GM12878 (cell line): Measurements from ENCODE around the gene HCN4. TPM values are rescaled to one million over a fixed set of nuclear protein-coding genes. Genes with fewer than 3 reads are reported as not detected.

Source experiments
- ATAC-seq: fragments of 200-7000 bp; cut with Tn5 transposase; 3 replicates; pipeline ENCODE4 v1.9.1; 2020; ENCODE audit warnings: mild to moderate bottlenecking, moderate library complexity
- BruUV-seq: library from RNA; stranded (reverse); fragments of 400-500 nt; replicated peaks from 2 replicates; lab custom pipeline; 2021; lab: Mats Ljungman, UMichigan
- CTCF ChIA-PET: fragments of 300-600 bp; sonication (Branson Sonifier 250); formaldehyde crosslinking; extraction: SDS; loops from one replicate; lab custom pipeline; 2021; ENCODE audit warnings: inconsistent platforms; lab: Yijun Ruan, JAX
- POLR2A ChIA-PET: fragments of 350-600 bp; formaldehyde crosslinking; extraction: SDS; loops from one replicate; lab custom pipeline; 2021; ENCODE audit warnings: inconsistent platforms; lab: Charles Lee
- RAD21 ChIA-PET: fragments of 300-600 bp; sonication (Branson Sonifier 250); formaldehyde crosslinking; loops from one replicate; lab custom pipeline; 2023; ENCODE audit warnings: antibody characterized with exemption; ENCODE audit not compliant: unreplicated experiment; lab: Charles Lee
- SMC1A ChIA-PET: fragments of 300-600 bp; sonication (Branson Sonifier 250); formaldehyde crosslinking; loops from one replicate; lab custom pipeline; 2023; ENCODE audit not compliant: unreplicated experiment, uncharacterized antibody; lab: Charles Lee
- DNase-seq: peaks from one replicate; pipeline ENCODE4 v3.0.0-alpha.2; 2011; ENCODE audit warnings: low read depth, low spot score
- FAIRE-seq: peaks from 3 replicates; lab custom pipeline; 2011; peaks lifted over from hg19 to GRCh38; lab: Jason Lieb, UNC
- H2AFZ ChIP-seq: 2 replicates; pipeline ENCODE4 v1.6.0; 2011; ENCODE audit warnings: low read depth, low read length, control low read depth; ENCODE audit not compliant: control insufficient read depth
- H3K27ac ChIP-seq: 2 replicates; pipeline ENCODE4 v1.5.1; 2011; ENCODE audit warnings: control low read depth; ENCODE audit not compliant: control insufficient read depth, insufficient read depth
- H3K27me3 ChIP-seq, 2 experiments: replicated peaks in 1 of 2; 2 replicates each; pipeline versions ENCODE4 v1.6.0 to v1.6.1; 2011; ENCODE audit warnings: low read length in 1 of 2; ENCODE audit not compliant: control insufficient read depth in 2 of 2, insufficient read depth in 2 of 2
- H3K36me3 ChIP-seq, 2 experiments: 2 replicates each; pipeline ENCODE4 v1.5.1; 2011; ENCODE audit warnings: low read length in 1 of 2; ENCODE audit not compliant: control insufficient read depth in 2 of 2, insufficient read depth in 2 of 2
- H3K4me1 ChIP-seq: 2 replicates; pipeline ENCODE4 v1.6.1; 2011; ENCODE audit warnings: mild to moderate bottlenecking, low read length, moderate library complexity, mixed read lengths; ENCODE audit not compliant: control insufficient read depth, insufficient read depth
- H3K4me2 ChIP-seq: 2 replicates; pipeline ENCODE4 v1.6.0; 2011; ENCODE audit warnings: control low read depth; ENCODE audit not compliant: control insufficient read depth, insufficient read depth
- H3K4me3 ChIP-seq: fragments of 200-600 bp; sonication (generic); 2 replicates; pipeline ENCODE4 v1.5.1; 2016
- H3K79me2 ChIP-seq: 2 replicates; pipeline ENCODE4 v1.6.0; 2011; ENCODE audit warnings: low read length; ENCODE audit not compliant: control insufficient read depth, insufficient read depth
- H3K9ac ChIP-seq: 2 replicates; pipeline ENCODE4 v1.8.0; 2011; ENCODE audit warnings: low read length, control low read depth, mixed read lengths; ENCODE audit not compliant: control insufficient read depth, insufficient read depth
- H3K9me3 ChIP-seq: replicated peaks from 3 replicates; pipeline ENCODE4 v1.5.1; 2011; ENCODE audit warnings: mild to moderate bottlenecking, low read length; ENCODE audit not compliant: control insufficient read depth, insufficient read depth
- H4K20me1 ChIP-seq: 2 replicates; pipeline ENCODE4 v1.6.0; 2011; ENCODE audit not compliant: control insufficient read depth, insufficient read depth
- ETV6 ChIP-seq, 2 experiments: fragments of 450-650 bp in 1 of 2; IDR thresholded peaks in 1 of 2; conservative IDR thresholded peaks in 1 of 2; 2 replicates each; pipeline ENCODE4 v1.6.1; 2014; ENCODE audit warnings: antibody characterized with exemption in 1 of 2, borderline replicate concordance in 1 of 2, low read depth in 1 of 2, mild to moderate bottlenecking in 1 of 2, moderate library complexity in 1 of 2
- GATAD2B ChIP-seq: fragments of 450-650 bp; conservative IDR thresholded peaks from 2 replicates; pipeline ENCODE4 v1.6.1; 2017; ENCODE audit warnings: low read depth, mild to moderate bottlenecking, moderate library complexity
- TARDBP ChIP-seq: IDR thresholded peaks from 2 replicates; pipeline ENCODE4 v1.6.1; 2016; ENCODE audit warnings: borderline replicate concordance
- ZBTB11 ChIP-seq: fragments of 450-650 bp; formaldehyde crosslinking; IDR thresholded peaks from 2 replicates; pipeline ENCODE4 v1.5.0; 2022; ENCODE audit warnings: mild to moderate bottlenecking, missing genetic modification characterization
- WGBS: methylation state at CpG from one replicate; pipeline ENCODE4 v1.1.6; 2016; ENCODE audit warnings: low lambda C conversion rate; ENCODE audit not compliant: insufficient replicate concordance, insufficient coverage; ENCODE audit errors: missing lambda C conversion rate; 5-methylcytosine and 5-hydroxymethylcytosine counted together
- in situ Hi-C: fragments of 300-500 bp; cut with MboI; formaldehyde crosslinking; loops from 9 replicates; pipeline ENCODE4 v1.14.3; 2018; ENCODE audit warnings: mixed read lengths
- intact Hi-C: fragments of 100-400 bp; cut with micrococcal nuclease; formaldehyde crosslinking; loops from one replicate; pipeline ENCODE4 v1.14.2; 2022; ENCODE audit not compliant: unreplicated experiment
- polyA plus RNA-seq, 11 experiments: library from polyadenylated mRNA; depleted of rRNA in 4 of 11; unstranded in 6 of 11; stranded (reverse) in 5 of 11; fragments of >200 nt; fragmentation: Nextera tagmentation in 4 of 11; fragmentation: Illumina TruSeq in 1 of 11; extraction: Ambion mirVana in 4 of 11; extraction: Trizol in 1 of 11; gene quantifications; 1 replicate in 1 of 11; 2 replicates in 10 of 11; pipeline versions ENCODE4 v1.2.1 to v1.2.3, GENCODE V29; 2011 to 2016; ENCODE audit warnings: inconsistent platforms in 2 of 11, missing spikeins in 2 of 11, low read depth in 1 of 11
- total RNA-seq, 4 experiments: library from RNA; depleted of rRNA in 3 of 4; stranded (reverse); fragments of >200 nt in 3 of 4; fragmentation: Illumina TruSeq in 1 of 4; extraction: Trizol in 1 of 4; gene quantifications; 2 replicates each; pipeline versions ENCODE4 v1.2.1 to v1.2.3, GENCODE V29; 2013 to 2021
- TF ChIP-seq, protein P1 (sequence below): IDR thresholded peaks from 2 replicates; pipeline ENCODE4 v1.6.1; 2012; ENCODE audit warnings: improper control_type of control experiment, low read depth, low read length; ENCODE audit not compliant: insufficient replicate concordance
- TF ChIP-seq, protein P2 (sequence below): fragments of 450-650 bp; IDR thresholded peaks from 2 replicates; pipeline ENCODE4 v1.6.1; 2017; ENCODE audit warnings: antibody characterized with exemption, mild to moderate bottlenecking, moderate library complexity

HCN4 gene
- total and polyA plus RNA-seq, 10 of the 15 experiments (the other 5 are each of a cell fraction or from before 2014, with no cell fraction given) = 0.03 to 0.10 TPM; not detected in 8

DNA sequence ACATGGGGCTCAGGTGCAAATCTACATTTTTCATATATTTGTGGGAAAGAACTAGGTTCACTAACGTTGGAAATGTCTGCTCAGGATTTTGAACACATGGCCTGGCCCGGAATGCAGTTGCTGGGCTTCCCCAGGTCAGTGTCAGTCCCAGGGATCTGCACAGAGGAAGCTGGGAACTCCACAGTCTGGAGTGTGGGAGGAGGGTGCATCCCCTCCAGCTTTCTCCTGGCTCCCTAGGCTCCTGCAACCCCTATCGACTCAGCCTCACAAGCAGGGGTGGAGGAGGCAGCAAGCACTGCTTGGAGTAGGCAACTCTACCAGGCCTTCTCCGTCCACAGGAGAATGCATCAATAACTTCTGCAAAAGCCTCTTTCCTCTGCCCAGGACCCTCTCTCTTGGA is 30.1 kb upstream of the HCN4 start:
- no peaks in the 10 kb centered on the region for H3K4me1 ChIP-seq
- H3K79me2 ChIP-seq = no peaks in the 10 kb centered on the region
- H3K9ac ChIP-seq = no peak overlapping the region
- FAIRE-seq = no peak
- H2AFZ ChIP-seq = no peak overlapping the region
- ChIA-PET RAD21 (no interaction called here), SMC1A (no interaction called here), CTCF (no interaction called here), POLR2A (no interaction called here)
- H3K4me3 ChIP-seq = no peak overlapping the region
- no peak overlapping the region for H3K27ac ChIP-seq
- BruUV-seq = no TSS peak
- H3K27me3 ChIP-seq = peaks cover 0 to 3% of the 10 kb centered on the region in 2 experiments; a peak in 2 of 4 replicates
- no peak for DNase-seq
- H3K9me3 ChIP-seq = no peaks in the 10 kb centered on the region
- no peaks in the 10 kb centered on the region for H4K20me1 ChIP-seq
- intact Hi-C loops = no loop called here
- WGBS = 34% methylated on average over 4 of the region's 4 CpGs
- no peak for ATAC-seq
- in situ Hi-C loops = no loop called here
- no peak overlapping the region for H3K4me2 ChIP-seq
- H3K36me3 ChIP-seq = no peaks in the 10 kb centered on the region
- TF ChIP-seq GATAD2B = no peak
- no peak for TF ChIP-seq ZBTB11
- TF ChIP-seq, protein P1, sequence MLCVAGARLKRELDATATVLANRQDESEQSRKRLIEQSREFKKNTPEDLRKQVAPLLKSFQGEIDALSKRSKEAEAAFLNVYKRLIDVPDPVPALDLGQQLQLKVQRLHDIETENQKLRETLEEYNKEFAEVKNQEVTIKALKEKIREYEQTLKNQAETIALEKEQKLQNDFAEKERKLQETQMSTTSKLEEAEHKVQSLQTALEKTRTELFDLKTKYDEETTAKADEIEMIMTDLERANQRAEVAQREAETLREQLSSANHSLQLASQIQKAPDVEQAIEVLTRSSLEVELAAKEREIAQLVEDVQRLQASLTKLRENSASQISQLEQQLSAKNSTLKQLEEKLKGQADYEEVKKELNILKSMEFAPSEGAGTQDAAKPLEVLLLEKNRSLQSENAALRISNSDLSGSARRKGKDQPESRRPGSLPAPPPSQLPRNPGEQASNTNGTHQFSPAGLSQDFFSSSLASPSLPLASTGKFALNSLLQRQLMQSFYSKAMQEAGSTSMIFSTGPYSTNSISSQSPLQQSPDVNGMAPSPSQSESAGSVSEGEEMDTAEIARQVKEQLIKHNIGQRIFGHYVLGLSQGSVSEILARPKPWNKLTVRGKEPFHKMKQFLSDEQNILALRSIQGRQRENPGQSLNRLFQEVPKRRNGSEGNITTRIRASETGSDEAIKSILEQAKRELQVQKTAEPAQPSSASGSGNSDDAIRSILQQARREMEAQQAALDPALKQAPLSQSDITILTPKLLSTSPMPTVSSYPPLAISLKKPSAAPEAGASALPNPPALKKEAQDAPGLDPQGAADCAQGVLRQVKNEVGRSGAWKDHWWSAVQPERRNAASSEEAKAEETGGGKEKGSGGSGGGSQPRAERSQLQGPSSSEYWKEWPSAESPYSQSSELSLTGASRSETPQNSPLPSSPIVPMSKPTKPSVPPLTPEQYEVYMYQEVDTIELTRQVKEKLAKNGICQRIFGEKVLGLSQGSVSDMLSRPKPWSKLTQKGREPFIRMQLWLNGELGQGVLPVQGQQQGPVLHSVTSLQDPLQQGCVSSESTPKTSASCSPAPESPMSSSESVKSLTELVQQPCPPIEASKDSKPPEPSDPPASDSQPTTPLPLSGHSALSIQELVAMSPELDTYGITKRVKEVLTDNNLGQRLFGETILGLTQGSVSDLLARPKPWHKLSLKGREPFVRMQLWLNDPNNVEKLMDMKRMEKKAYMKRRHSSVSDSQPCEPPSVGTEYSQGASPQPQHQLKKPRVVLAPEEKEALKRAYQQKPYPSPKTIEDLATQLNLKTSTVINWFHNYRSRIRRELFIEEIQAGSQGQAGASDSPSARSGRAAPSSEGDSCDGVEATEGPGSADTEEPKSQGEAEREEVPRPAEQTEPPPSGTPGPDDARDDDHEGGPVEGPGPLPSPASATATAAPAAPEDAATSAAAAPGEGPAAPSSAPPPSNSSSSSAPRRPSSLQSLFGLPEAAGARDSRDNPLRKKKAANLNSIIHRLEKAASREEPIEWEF = no peak
- no peak for TF ChIP-seq TARDBP
- no peak for TF ChIP-seq ETV6 (conservative IDR thresholded peaks at IDR 0.05 in 1 of 2, IDR thresholded peaks at IDR 0.05 in 1 of 2; ENCODE audit: borderline replicate concordance in 1 of 2, low read depth in 1 of 2)
- TF ChIP-seq, protein P2, sequence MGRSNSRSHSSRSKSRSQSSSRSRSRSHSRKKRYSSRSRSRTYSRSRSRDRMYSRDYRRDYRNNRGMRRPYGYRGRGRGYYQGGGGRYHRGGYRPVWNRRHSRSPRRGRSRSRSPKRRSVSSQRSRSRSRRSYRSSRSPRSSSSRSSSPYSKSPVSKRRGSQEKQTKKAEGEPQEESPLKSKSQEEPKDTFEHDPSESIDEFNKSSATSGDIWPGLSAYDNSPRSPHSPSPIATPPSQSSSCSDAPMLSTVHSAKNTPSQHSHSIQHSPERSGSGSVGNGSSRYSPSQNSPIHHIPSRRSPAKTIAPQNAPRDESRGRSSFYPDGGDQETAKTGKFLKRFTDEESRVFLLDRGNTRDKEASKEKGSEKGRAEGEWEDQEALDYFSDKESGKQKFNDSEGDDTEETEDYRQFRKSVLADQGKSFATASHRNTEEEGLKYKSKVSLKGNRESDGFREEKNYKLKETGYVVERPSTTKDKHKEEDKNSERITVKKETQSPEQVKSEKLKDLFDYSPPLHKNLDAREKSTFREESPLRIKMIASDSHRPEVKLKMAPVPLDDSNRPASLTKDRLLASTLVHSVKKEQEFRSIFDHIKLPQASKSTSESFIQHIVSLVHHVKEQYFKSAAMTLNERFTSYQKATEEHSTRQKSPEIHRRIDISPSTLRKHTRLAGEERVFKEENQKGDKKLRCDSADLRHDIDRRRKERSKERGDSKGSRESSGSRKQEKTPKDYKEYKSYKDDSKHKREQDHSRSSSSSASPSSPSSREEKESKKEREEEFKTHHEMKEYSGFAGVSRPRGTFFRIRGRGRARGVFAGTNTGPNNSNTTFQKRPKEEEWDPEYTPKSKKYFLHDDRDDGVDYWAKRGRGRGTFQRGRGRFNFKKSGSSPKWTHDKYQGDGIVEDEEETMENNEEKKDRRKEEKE = no peak
